GM12878 (cell line): ENCODE data around the gene NPTX1. TPM values are rescaled to one million over a fixed set of nuclear protein-coding genes. Genes with fewer than 3 reads are reported as not detected.

Experiments used
- ATAC-seq: fragments of 200-7000 bp; cut with Tn5 transposase; 3 replicates; pipeline ENCODE4 v1.9.1; 2020; ENCODE audit warnings: mild to moderate bottlenecking, moderate library complexity
- BruUV-seq: library from RNA; stranded (reverse); fragments of 400-500 nt; replicated peaks from 2 replicates; lab custom pipeline; 2021; lab: Mats Ljungman, UMichigan
- CTCF ChIA-PET: fragments of 300-600 bp; sonication (Branson Sonifier 250); formaldehyde crosslinking; extraction: SDS; loops from one replicate; lab custom pipeline; 2021; ENCODE audit warnings: inconsistent platforms; lab: Yijun Ruan, JAX
- POLR2A ChIA-PET: fragments of 350-600 bp; formaldehyde crosslinking; extraction: SDS; loops from one replicate; lab custom pipeline; 2021; ENCODE audit warnings: inconsistent platforms; lab: Charles Lee
- RAD21 ChIA-PET: fragments of 300-600 bp; sonication (Branson Sonifier 250); formaldehyde crosslinking; loops from one replicate; lab custom pipeline; 2023; ENCODE audit warnings: antibody characterized with exemption; ENCODE audit not compliant: unreplicated experiment; lab: Charles Lee
- SMC1A ChIA-PET: fragments of 300-600 bp; sonication (Branson Sonifier 250); formaldehyde crosslinking; loops from one replicate; lab custom pipeline; 2023; ENCODE audit not compliant: unreplicated experiment, uncharacterized antibody; lab: Charles Lee
- DNase-seq: peaks from one replicate; pipeline ENCODE4 v3.0.0-alpha.2; 2011; ENCODE audit warnings: low read depth, low spot score
- FAIRE-seq: peaks from 3 replicates; lab custom pipeline; 2011; peaks lifted over from hg19 to GRCh38; lab: Jason Lieb, UNC
- H2AFZ ChIP-seq: 2 replicates; pipeline ENCODE4 v1.6.0; 2011; ENCODE audit warnings: low read depth, low read length, control low read depth; ENCODE audit not compliant: control insufficient read depth
- H3K27ac ChIP-seq: 2 replicates; pipeline ENCODE4 v1.5.1; 2011; ENCODE audit warnings: control low read depth; ENCODE audit not compliant: control insufficient read depth, insufficient read depth
- H3K27me3 ChIP-seq, 2 experiments: replicated peaks in 1 of 2; 2 replicates each; pipeline versions ENCODE4 v1.6.0 to v1.6.1; 2011; ENCODE audit warnings: low read length in 1 of 2; ENCODE audit not compliant: control insufficient read depth in 2 of 2, insufficient read depth in 2 of 2
- H3K36me3 ChIP-seq, 2 experiments: 2 replicates each; pipeline ENCODE4 v1.5.1; 2011; ENCODE audit warnings: low read length in 1 of 2; ENCODE audit not compliant: control insufficient read depth in 2 of 2, insufficient read depth in 2 of 2
- H3K4me1 ChIP-seq: 2 replicates; pipeline ENCODE4 v1.6.1; 2011; ENCODE audit warnings: mild to moderate bottlenecking, low read length, moderate library complexity, mixed read lengths; ENCODE audit not compliant: control insufficient read depth, insufficient read depth
- H3K4me2 ChIP-seq: 2 replicates; pipeline ENCODE4 v1.6.0; 2011; ENCODE audit warnings: control low read depth; ENCODE audit not compliant: control insufficient read depth, insufficient read depth
- H3K4me3 ChIP-seq: fragments of 200-600 bp; sonication (generic); 2 replicates; pipeline ENCODE4 v1.5.1; 2016
- H3K79me2 ChIP-seq: 2 replicates; pipeline ENCODE4 v1.6.0; 2011; ENCODE audit warnings: low read length; ENCODE audit not compliant: control insufficient read depth, insufficient read depth
- H3K9ac ChIP-seq: 2 replicates; pipeline ENCODE4 v1.8.0; 2011; ENCODE audit warnings: low read length, control low read depth, mixed read lengths; ENCODE audit not compliant: control insufficient read depth, insufficient read depth
- H3K9me3 ChIP-seq: replicated peaks from 3 replicates; pipeline ENCODE4 v1.5.1; 2011; ENCODE audit warnings: mild to moderate bottlenecking, low read length; ENCODE audit not compliant: control insufficient read depth, insufficient read depth
- H4K20me1 ChIP-seq: 2 replicates; pipeline ENCODE4 v1.6.0; 2011; ENCODE audit not compliant: control insufficient read depth, insufficient read depth
- CTCF ChIP-seq, 3 experiments: IDR thresholded peaks in 2 of 3; conservative IDR thresholded peaks in 1 of 3; 2 replicates each; pipeline ENCODE4 v1.5.1; 2011; ENCODE audit warnings: low read depth in 3 of 3, low read length in 3 of 3, mild to moderate bottlenecking in 3 of 3, control low read depth in 2 of 3, moderate library complexity in 2 of 3, inconsistent platforms in 1 of 3, mixed read lengths in 1 of 3; ENCODE audit not compliant: control insufficient read depth in 2 of 3, insufficient read depth in 1 of 3; ENCODE audit errors: extremely low read depth in 1 of 3
- IKZF2 ChIP-seq, 2 experiments: fragments of 450-650 bp; IDR thresholded peaks; 2 replicates each; pipeline ENCODE4 v1.6.1; 2017; ENCODE audit warnings: mild to moderate bottlenecking in 2 of 2, moderate library complexity in 2 of 2
- MXI1 ChIP-seq: fragments of 150-350 bp; IDR thresholded peaks from 2 replicates; pipeline ENCODE4 v1.6.1; 2011; ENCODE audit warnings: low read depth, mild to moderate bottlenecking, inconsistent platforms, low read length, improper control_type of control experiment
- NKRF ChIP-seq: fragments of 450-650 bp; conservative IDR thresholded peaks from 2 replicates; pipeline ENCODE4 v1.6.1; 2017; ENCODE audit warnings: mild to moderate bottlenecking, moderate library complexity
- TBL1XR1 ChIP-seq: IDR thresholded peaks from 2 replicates; pipeline ENCODE4 v1.6.1; 2012; ENCODE audit warnings: low read depth, low read length, improper control_type of control experiment
- ZNF24 ChIP-seq: fragments of 450-650 bp; IDR thresholded peaks from 2 replicates; pipeline ENCODE4 v1.6.1; 2017; ENCODE audit warnings: antibody characterized with exemption, mild to moderate bottlenecking
- ZNF592 ChIP-seq: fragments of 450-650 bp; IDR thresholded peaks from 2 replicates; pipeline ENCODE4 v1.6.1; 2017; ENCODE audit warnings: mild to moderate bottlenecking, moderate library complexity
- ZNF687 ChIP-seq: fragments of 450-650 bp; IDR thresholded peaks from 2 replicates; pipeline ENCODE4 v1.6.1; 2017; ENCODE audit warnings: mild to moderate bottlenecking, moderate library complexity
- WGBS: methylation state at CpG from one replicate; pipeline ENCODE4 v1.1.6; 2016; ENCODE audit warnings: low lambda C conversion rate; ENCODE audit not compliant: insufficient replicate concordance, insufficient coverage; ENCODE audit errors: missing lambda C conversion rate; 5-methylcytosine and 5-hydroxymethylcytosine counted together
- in situ Hi-C: fragments of 300-500 bp; cut with MboI; formaldehyde crosslinking; loops from 9 replicates; pipeline ENCODE4 v1.14.3; 2018; ENCODE audit warnings: mixed read lengths
- intact Hi-C: fragments of 100-400 bp; cut with micrococcal nuclease; formaldehyde crosslinking; loops from one replicate; pipeline ENCODE4 v1.14.2; 2022; ENCODE audit not compliant: unreplicated experiment
- polyA plus RNA-seq, 11 experiments: library from polyadenylated mRNA; depleted of rRNA in 4 of 11; unstranded in 6 of 11; stranded (reverse) in 5 of 11; fragments of >200 nt; fragmentation: Nextera tagmentation in 4 of 11; fragmentation: Illumina TruSeq in 1 of 11; extraction: Ambion mirVana in 4 of 11; extraction: Trizol in 1 of 11; gene quantifications; 1 replicate in 1 of 11; 2 replicates in 10 of 11; pipeline versions ENCODE4 v1.2.1 to v1.2.3, GENCODE V29; 2011 to 2016; ENCODE audit warnings: inconsistent platforms in 2 of 11, missing spikeins in 2 of 11, low read depth in 1 of 11
- total RNA-seq, 4 experiments: library from RNA; depleted of rRNA in 3 of 4; stranded (reverse); fragments of >200 nt in 3 of 4; fragmentation: Illumina TruSeq in 1 of 4; extraction: Trizol in 1 of 4; gene quantifications; 2 replicates each; pipeline versions ENCODE4 v1.2.1 to v1.2.3, GENCODE V29; 2013 to 2021

NPTX1 gene
- total and polyA plus RNA-seq, 10 of the 15 experiments (the other 5 are each of a cell fraction or from before 2014, with no cell fraction given), result not detected

- TF ChIP-seq ZNF687 (no peak), ZNF24 (no peak), CTCF (IDR thresholded peaks at IDR 0.05 in 2 of 3, conservative IDR thresholded peaks at IDR 0.05 in 1 of 3; ENCODE audit: control insufficient read depth in 2 of 3, extremely low read depth in 1 of 3, insufficient read depth in 1 of 3, low read depth in 3 of 3, low read length in 3 of 3) (no peak), MXI1 (no peak), IKZF2 (IDR thresholded peaks at IDR 0.05) (no peak)
These were observed 30.7 kb downstream of the NPTX1 start (continued) for GRCh38 chr17:80445726-80446110.

GRCh38 chr17:80445007-80445725 lies 31.2 kb downstream of the NPTX1 start:
- Histone ChIP-seq H3K4me3 (no peak overlapping the region), H3K27ac (no peak overlapping the region), H3K4me2 (no peak overlapping the region), H3K36me3 (no peaks in the 10 kb centered on the region), H3K27me3 (no peaks in the 10 kb centered on the region; a peak in 1 of 4 replicates), H4K20me1 (no peaks in the 10 kb centered on the region), H3K79me2 (no peaks in the 10 kb centered on the region), H3K9ac (no peak overlapping the region), H3K4me1 (no peaks in the 10 kb centered on the region), H3K9me3 (no peaks in the 10 kb centered on the region), H2AFZ (no peak overlapping the region)
- ChIA-PET POLR2A (no interaction called here), SMC1A (no interaction called here), RAD21 (no interaction called here), CTCF (no interaction called here)
- 21% methylated on average over 25 of the region's 26 CpGs for WGBS
- FAIRE-seq (no peak), DNase-seq (no peak), ATAC-seq (no peak)
- in situ Hi-C loops (no loop called here), intact Hi-C loops (no loop called here)
- no TSS peak for BruUV-seq
- no peak for TF ChIP-seq TBL1XR1
- no peak for TF ChIP-seq NKRF
- no peak for TF ChIP-seq ZNF592
